ENCODE results near the gene NOTUM.
"Not testable (repeated sequence)": the region's sequence is repeated elsewhere in the genome, so short reads cannot be mapped to it uniquely, and the experiment has no call there.

Gene NOTUM

DNA sequence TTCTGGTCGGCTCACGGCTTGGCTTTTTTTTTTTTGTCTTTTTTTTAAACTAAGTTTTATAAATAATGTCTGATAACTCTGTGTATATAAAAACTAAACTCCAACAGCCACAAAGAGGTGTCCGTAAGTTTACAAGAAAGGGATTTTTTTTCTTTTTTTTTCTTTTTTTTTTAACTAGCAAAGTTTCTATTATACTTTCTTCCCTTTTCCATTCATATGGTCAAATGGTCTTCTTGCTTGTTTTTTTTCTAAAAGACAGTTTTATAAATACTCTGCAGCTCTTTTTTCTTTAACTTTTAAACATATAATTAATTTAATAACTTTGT is 39.5 kb downstream of the NOTUM start:
- TF ChIP-seq, protein P1, sequence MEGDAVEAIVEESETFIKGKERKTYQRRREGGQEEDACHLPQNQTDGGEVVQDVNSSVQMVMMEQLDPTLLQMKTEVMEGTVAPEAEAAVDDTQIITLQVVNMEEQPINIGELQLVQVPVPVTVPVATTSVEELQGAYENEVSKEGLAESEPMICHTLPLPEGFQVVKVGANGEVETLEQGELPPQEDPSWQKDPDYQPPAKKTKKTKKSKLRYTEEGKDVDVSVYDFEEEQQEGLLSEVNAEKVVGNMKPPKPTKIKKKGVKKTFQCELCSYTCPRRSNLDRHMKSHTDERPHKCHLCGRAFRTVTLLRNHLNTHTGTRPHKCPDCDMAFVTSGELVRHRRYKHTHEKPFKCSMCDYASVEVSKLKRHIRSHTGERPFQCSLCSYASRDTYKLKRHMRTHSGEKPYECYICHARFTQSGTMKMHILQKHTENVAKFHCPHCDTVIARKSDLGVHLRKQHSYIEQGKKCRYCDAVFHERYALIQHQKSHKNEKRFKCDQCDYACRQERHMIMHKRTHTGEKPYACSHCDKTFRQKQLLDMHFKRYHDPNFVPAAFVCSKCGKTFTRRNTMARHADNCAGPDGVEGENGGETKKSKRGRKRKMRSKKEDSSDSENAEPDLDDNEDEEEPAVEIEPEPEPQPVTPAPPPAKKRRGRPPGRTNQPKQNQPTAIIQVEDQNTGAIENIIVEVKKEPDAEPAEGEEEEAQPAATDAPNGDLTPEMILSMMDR (IDR thresholded peaks at IDR 0.05; ENCODE audit: low read depth, low read length): no peak

DNA sequence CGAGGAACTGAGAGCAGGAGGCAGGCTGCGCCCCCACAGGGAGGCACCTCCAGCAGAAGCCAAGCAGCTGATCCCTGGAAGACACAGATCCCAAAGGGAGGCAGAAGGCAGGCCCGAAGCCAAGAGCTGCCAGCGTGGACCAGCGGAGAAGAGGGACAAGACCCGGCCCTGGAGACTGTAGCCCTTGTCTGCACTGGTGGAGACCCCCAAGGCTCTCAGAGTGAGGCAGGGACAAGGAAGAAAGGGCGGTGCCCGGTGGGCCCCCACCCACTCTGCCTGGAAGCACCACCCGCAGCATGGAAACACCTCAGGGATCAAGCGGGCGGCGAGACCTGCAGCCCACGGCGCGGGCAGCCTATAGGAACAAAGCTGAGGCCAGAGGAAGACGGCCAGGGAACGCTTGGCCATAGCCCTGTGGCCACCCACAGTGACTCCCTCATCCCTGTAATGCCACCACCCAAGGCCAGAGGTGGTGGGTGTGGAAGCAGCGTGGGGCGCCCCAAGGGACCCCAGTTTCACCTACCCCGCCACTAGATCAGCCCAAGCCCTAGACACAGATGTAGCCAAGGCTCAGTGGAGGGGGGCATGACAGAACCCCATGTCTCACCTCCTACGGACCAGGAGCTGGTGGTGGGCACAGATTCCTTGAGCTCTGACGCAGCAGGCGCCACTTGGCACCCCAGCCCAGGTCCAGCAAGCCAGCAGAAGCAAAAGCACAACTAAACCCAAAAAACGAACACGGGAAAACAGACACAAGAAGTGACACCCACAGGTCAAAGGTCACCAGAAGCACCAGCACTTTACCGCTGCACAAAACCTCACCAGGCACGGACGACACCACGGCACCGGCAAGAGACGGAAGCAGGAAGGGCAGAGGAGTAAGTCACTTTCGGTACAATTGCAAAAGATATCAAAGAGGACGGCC is 40.1 kb downstream of the NOTUM start:
- H3K4me3 ChIP-seq (ENCODE audit: low read depth, low read length): no peak overlapping the region
- TF ChIP-seq, protein P1 (IDR thresholded peaks at IDR 0.05; ENCODE audit: low read depth, low read length): no peak

More for the DNA sequence above, 39.5 kb downstream of the NOTUM start:
- no peak overlapping the region for H3K4me3 ChIP-seq (ENCODE audit: low read depth, low read length)

DNA sequence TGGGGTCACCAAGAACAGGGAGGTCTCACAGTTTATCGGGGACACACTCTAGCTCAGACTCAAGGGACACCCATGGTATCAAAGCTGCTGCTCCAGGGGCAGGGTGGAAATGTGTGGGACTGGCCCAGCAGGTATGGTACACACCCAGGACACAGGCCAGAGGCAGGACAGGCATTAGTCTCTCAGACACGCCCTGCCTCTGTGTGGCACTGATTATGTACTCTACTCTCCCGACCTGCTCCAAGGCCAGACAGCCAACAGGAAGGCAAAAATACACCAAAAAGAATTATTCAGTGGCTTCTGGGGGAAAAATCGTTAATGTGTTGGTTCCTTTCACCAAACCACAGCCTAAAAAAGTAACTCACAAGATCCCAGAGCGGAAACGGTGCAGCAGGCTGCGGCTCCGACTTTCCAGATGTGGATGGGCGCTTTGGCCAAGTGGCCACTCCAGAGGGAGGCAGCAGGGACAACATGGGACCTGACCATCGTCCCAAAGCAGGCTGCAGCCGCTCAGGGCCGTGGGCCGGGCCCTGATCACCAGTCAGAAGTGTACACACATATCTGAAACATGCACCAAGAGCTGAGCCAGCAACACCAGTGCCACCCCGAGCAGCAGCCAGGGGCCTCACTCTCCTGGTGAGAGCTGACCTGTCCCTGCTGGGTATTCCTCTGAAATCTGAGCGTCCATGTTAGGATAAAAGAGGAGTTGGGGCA is 42.0 kb downstream of the NOTUM start:
- H3K4me3 ChIP-seq (ENCODE audit: low read depth, low read length): no peak overlapping the region
- TF ChIP-seq, protein P1 (IDR thresholded peaks at IDR 0.05; ENCODE audit: low read depth, low read length): no peak

DNA sequence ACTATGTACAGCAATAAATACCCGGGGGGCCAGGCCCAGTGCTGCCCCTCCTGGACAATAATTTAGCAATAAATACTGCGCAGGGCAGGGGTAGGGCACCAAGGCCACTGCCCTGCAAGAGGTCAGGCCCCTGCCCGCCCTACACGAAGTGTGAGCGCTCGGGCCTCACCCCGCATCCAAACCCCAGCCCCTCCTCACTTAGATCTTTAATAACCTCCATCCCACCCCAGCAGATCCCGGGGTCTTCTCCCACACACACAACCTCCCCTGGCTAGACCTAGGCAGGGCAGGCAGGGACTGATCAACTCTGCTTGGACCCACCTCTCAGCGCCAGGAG is 42.7 kb downstream of the NOTUM start:
- not testable (repeated sequence) for H3K4me3 ChIP-seq (ENCODE audit: low read depth, low read length)

GRCh38 chr17:81917565-81918332 is 43.2 kb downstream of the NOTUM start, which contains the start of gene SIRT7:
Gene SIRT7, minus strand, starts transcription at chr17:81918176. Its CDS starts 45 bp downstream, at chr17:81918131.
- peak within 1 kb of the TSS; percentile 66 for H3K4me3 ChIP-seq (ENCODE audit: low read depth, low read length)
- TF ChIP-seq, protein P1 (IDR thresholded peaks at IDR 0.05; ENCODE audit: low read depth, low read length): no peak

GRCh38 chr17:81916234-81917001 is 44.6 kb downstream of the NOTUM start:
- H3K4me3 ChIP-seq (ENCODE audit: low read depth, low read length): peak overlapping the region; percentile 66
- TF ChIP-seq, protein P1 (IDR thresholded peaks at IDR 0.05; ENCODE audit: low read depth, low read length): no peak

GRCh38 chr17:81915331-81915730 is 45.7 kb downstream of the NOTUM start:
- TF ChIP-seq, protein P1 (IDR thresholded peaks at IDR 0.05; ENCODE audit: low read depth, low read length): no peak
- no peak overlapping the region for H3K4me3 ChIP-seq (ENCODE audit: low read depth, low read length)
